ENCODE measurements around the gene DDX17. TPM values are rescaled to one million over a fixed set of nuclear protein-coding genes. Genes with fewer than 3 reads are reported as not detected.

The DDX17 gene
- total RNA-seq, 1 donor from 2014 or later, result 612 TPM

DNA sequence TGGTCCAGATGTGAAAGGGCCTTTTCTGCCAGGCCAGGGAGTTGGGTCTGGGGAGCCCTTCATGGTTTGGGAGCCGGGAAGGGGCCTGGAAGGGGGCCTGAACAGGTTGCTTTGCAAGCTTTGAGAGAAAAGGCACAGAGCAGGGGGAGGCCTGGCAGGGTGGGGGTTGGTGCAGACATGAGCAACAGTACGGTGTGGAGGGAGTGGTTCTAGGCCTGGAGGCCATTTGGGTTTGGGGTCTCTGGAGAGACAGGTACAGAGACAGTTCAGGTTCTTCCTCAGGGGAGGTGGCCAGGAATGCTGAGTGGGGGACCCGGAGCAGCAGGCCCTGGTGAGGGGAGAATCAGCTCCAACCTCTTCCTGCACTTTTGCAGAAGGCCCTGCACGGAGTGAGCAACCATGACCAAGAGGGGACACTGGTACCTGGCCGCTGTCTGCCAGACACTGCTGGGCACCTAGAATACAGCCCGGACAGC, 36.8 kb downstream of the DDX17 start:
- no peak for DNase-seq
- Mint-ChIP-seq H3K4me3 (no peak overlapping the region), H3K27ac (no peak overlapping the region), H3K27me3 (peaks cover 25% of the 10 kb centered on the region), H3K4me1 (peaks cover 9% of the 10 kb centered on the region), H3K36me3 (ENCODE audit: low read depth) (no peaks in the 10 kb centered on the region), H3K9me3 (no peaks in the 10 kb centered on the region)
- CTCF ChIA-PET, result no interaction called here
- intact Hi-C loops (cut with micrococcal nuclease), result no loop called here
- TF ChIP-seq, protein P1, sequence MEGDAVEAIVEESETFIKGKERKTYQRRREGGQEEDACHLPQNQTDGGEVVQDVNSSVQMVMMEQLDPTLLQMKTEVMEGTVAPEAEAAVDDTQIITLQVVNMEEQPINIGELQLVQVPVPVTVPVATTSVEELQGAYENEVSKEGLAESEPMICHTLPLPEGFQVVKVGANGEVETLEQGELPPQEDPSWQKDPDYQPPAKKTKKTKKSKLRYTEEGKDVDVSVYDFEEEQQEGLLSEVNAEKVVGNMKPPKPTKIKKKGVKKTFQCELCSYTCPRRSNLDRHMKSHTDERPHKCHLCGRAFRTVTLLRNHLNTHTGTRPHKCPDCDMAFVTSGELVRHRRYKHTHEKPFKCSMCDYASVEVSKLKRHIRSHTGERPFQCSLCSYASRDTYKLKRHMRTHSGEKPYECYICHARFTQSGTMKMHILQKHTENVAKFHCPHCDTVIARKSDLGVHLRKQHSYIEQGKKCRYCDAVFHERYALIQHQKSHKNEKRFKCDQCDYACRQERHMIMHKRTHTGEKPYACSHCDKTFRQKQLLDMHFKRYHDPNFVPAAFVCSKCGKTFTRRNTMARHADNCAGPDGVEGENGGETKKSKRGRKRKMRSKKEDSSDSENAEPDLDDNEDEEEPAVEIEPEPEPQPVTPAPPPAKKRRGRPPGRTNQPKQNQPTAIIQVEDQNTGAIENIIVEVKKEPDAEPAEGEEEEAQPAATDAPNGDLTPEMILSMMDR (IDR thresholded peaks at IDR 0.05), result no peak
- no peak for ATAC-seq (ENCODE audit: low read depth)
- POLR2A ChIA-PET, result interaction anchor here (0.6 to 1.1 kb wide), 3 partner anchors 11 to 159 kb away, joined by 3 read pairs; no protein-coding TSS in a partner anchor

GRCh38 chr22:38468443-38469305, 37.4 kb downstream of the DDX17 start:
- intact Hi-C loops (cut with micrococcal nuclease), result no loop called here
- POLR2A ChIA-PET, result interaction anchor here (1.2 to 1.4 kb wide), 2 partner anchors 12 to 30 kb away, joined by 3 read pairs; no protein-coding TSS in a partner anchor

DNA sequence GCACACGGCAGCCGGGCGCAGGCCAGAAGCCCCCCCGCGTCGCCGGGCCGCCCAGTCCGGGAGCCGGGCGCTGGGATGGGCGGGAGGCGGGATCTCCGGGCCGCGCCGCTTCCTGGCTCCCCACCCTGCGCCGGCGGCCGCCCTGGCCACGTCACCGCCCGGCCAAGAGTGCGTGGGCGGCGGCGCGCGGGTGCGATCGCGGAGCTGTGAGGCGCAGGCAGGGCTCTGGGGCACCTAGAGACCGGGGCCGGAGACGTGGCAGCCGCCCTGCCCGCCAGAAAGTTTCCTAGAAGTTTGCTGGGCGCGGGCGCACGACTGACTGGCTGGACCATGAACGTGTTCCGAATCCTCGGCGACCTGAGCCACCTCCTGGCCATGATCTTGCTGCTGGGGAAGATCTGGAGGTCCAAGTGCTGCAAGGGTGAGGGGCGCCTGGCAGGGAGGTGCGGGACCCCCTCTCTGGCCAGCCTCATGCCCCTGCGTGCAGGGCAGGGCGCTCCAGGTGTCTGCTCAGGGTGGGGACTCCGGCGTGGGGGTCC, 38.1 kb downstream of the DDX17 start, which contains the start of gene KDELR3:
Gene KDELR3, plus strand, starts transcription at position 193 of the 539 bp plus-strand sequence. Its CDS starts 138 bp downstream, at position 331.
- CTCF ChIA-PET, result no interaction called here
- no peaks in the 10 kb centered on the region for H3K9me3 Mint-ChIP-seq
- intact Hi-C loops (cut with micrococcal nuclease), result no loop called here
- POLR2A ChIA-PET, result interaction anchor here (1.2 to 1.4 kb wide), 2 partner anchors 13 to 31 kb away, joined by 3 read pairs; no protein-coding TSS in a partner anchor
- H3K4me3 Mint-ChIP-seq, result peak within 1 kb of the TSS; percentile 76
- H3K4me1 Mint-ChIP-seq, result peaks cover 9% of the 10 kb centered on the region
- peak; percentile 48 for DNase-seq
- ATAC-seq (ENCODE audit: low read depth), result peak; percentile 86
- TF ChIP-seq, protein P1 (IDR thresholded peaks at IDR 0.05), result no peak
- no peaks in the 10 kb centered on the region for H3K36me3 Mint-ChIP-seq (ENCODE audit: low read depth)
- H3K27ac Mint-ChIP-seq, result no peak within 1 kb of the TSS
- peaks cover 37% of the 10 kb centered on the region for H3K27me3 Mint-ChIP-seq

More at GRCh38 chr22:38468443-38469305, 37.4 kb downstream of the DDX17 start:
- ATAC-seq (ENCODE audit: low read depth), result no peak
- no peak overlapping the region for H3K27ac Mint-ChIP-seq
- no peak for DNase-seq
- peaks cover 9% of the 10 kb centered on the region for H3K4me1 Mint-ChIP-seq
- peak overlapping the region; percentile 72 for H3K4me3 Mint-ChIP-seq
- peaks cover 30% of the 10 kb centered on the region for H3K27me3 Mint-ChIP-seq
- H3K36me3 Mint-ChIP-seq (ENCODE audit: low read depth), result no peaks in the 10 kb centered on the region
- CTCF ChIA-PET, result no interaction called here
- H3K9me3 Mint-ChIP-seq, result no peaks in the 10 kb centered on the region
- TF ChIP-seq, protein P1 (IDR thresholded peaks at IDR 0.05), result no peak

DNA sequence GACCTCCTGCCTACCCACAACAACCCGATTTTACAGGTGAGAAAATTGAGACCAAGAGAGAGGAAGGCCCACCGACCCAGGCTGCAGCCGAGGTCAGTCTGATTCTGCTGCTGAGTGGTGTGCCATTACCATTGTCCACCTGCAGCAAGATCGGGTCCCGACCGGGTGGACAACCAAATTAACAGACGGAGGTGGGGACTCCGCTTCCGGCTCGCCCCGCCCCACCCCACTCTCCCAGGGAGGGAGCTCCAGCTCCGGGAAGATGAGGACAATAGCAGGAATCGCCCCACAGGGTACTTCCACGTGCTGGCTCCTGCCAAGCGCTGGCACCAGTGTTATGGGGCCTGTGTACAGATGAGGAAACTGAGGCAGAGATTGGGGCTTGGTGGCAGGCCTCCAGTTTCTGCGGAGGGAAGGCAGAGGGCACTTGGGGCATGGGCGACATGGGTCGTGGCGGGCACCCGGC, 38.6 kb downstream of the DDX17 start:
- Mint-ChIP-seq H3K27me3 (peaks cover 40% of the 10 kb centered on the region), H3K4me1 (peaks cover 9% of the 10 kb centered on the region), H3K4me3 (peak overlapping the region; percentile 76), H3K36me3 (ENCODE audit: low read depth) (no peaks in the 10 kb centered on the region), H3K27ac (no peak overlapping the region), H3K9me3 (no peaks in the 10 kb centered on the region)
- POLR2A ChIA-PET, result interaction anchor here (1.2 to 1.4 kb wide), 2 partner anchors 13 to 31 kb away, joined by 3 read pairs; no protein-coding TSS in a partner anchor
- intact Hi-C loops (cut with micrococcal nuclease), result no loop called here
- ATAC-seq (ENCODE audit: low read depth), result no peak
- TF ChIP-seq, protein P1 (IDR thresholded peaks at IDR 0.05), result no peak
- no peak for DNase-seq
- CTCF ChIA-PET, result no interaction called here

All from activated B cell treated with CpG ODN at 0.5 μM for 24 hours (primary cell).